Neural progenitor cell (in vitro differentiated cells): ENCODE results near the gene SLC35F3.

Source experiments
- CTCF ChIP-seq: fragments of 200-600 bp; sonication (generic); IDR thresholded peaks from 2 replicates; pipeline ENCODE4 v1.5.1; 2017; ENCODE audit warnings: antibody characterized with exemption, mild to moderate bottlenecking
- EZH2 ChIP-seq: fragments of 200-600 bp; sonication (generic); IDR thresholded peaks from 2 replicates; pipeline ENCODE4 v1.6.1; 2017; ENCODE audit warnings: antibody characterized with exemption, mild to moderate bottlenecking, moderate library complexity
- EZH2phosphoT487 ChIP-seq: fragments of 200-600 bp; sonication (generic); IDR thresholded peaks from 2 replicates; pipeline ENCODE4 v1.6.1; 2017; ENCODE audit warnings: antibody characterized with exemption

- TF ChIP-seq CTCF (no peak), EZH2 (no peak), EZH2phosphoT487 (no peak)
Observed at GRCh38 chr1:233982827-233983518, 78.5 kb downstream of the SLC35F3 start.
